Left kidney (tissue), 2 donors: ENCODE measurements around the gene SLC27A4. TPM values are rescaled to one million over a fixed set of nuclear protein-coding genes. Genes with fewer than 3 reads are reported as not detected.

Experiments used
- DNase-seq: peaks from one replicate; pipeline ENCODE4 v3.0.0-alpha.2; 2013
- polyA plus RNA-seq: library from polyadenylated mRNA; unstranded; fragments of 120-200 nt; gene quantifications from one replicate; pipeline ENCODE4 v1.2.1, GENCODE V29; 2013; ENCODE audit not compliant: insufficient read length

Gene SLC27A4
- polyA plus RNA-seq, 1 donor = 16.7 TPM

DNA sequence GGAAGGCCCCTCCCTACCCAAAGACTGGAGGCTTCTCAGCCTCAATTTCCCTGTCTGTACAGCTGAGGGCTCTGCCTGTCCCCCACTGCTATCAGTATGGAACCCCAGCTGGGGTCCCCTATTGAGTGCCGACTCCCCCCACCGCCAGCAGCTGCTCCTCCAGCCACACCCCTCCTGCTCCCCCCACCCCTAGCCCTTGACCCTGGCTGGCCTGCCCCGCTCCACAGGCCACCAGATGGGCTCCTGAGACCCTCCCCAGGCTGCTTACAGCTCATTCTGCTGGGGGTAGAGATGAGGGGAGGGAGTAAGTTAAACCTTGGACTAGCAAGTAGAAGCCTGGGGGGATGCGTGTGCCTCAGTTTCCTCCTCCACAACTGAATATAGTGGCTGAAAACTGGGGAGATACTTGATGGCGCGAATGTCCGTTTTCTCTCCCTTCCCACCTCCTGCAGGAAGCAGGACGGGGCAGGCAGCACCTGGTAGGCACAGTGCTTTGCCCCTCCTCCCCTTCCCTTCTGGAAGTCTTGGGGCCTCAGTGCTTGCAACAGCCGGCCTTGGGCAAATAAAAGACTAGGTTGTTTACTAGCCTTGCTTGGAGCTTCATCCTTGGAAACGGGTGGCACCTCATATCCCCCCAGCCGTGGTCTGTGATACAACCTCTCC lies 50.0 kb downstream of the SLC27A4 start:
- no peak for DNase-seq

DNA sequence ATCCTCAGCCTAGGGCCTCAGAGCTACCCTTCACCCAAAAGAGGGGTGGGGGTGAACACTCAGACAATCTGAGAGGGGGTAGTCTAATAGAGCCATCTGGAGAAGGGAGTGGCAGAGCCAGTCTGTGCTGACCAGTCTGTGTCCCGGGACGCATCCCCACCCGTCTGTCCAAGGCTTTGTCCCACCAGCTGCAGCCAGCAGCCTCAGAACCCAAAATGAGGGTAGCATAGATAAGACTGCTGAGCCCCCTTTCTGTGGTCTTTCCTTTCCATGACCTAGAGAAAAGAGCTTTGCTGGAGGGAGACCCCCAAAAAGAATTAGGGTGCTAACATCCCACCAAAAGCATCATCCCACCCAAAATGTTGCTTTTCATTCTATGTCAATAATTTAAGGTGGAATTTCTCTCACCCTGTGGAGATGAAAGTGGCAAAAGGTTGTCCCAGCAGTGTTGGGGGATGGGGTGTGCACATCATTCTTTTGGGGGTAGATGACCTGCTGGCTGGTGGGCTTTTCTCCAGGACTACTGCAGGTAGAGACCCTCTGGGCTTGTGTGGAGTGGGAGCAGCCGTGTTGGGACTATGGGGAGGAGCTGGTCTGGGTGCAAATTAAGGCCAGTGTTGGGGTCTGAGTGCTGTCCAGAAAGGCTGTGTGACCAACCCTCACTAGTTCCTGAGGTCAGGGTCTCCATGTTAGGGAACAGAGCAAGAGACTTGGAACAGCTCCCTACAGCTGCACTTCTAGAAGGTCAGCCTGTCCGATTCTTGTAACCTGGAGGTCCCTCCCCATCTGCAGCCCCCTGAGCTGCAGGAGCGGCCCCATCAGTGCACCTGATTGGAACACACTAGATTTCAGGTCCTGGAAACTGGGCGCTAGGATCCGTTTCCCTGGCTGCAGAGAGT lies 50.7 kb downstream of the SLC27A4 start:
- no peak for DNase-seq

DNA sequence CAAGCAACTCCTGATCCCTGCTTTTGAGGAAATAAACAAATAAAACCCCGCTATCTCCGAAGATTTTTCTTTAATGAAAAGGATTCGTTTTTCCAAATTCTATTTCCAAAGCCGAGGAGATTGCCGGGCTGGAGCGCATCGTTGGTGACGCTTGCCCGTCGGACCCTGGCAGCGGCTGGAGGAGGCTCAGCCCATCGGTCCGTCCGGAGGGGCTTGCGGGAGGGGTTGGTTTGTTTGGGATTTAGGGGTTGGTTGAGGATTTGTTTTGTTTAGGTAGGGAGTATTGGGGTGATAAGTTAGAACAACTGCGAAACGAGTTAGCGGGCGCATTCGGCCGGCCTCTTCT lies 51.6 kb downstream of the SLC27A4 start:
- no peak for DNase-seq

DNA sequence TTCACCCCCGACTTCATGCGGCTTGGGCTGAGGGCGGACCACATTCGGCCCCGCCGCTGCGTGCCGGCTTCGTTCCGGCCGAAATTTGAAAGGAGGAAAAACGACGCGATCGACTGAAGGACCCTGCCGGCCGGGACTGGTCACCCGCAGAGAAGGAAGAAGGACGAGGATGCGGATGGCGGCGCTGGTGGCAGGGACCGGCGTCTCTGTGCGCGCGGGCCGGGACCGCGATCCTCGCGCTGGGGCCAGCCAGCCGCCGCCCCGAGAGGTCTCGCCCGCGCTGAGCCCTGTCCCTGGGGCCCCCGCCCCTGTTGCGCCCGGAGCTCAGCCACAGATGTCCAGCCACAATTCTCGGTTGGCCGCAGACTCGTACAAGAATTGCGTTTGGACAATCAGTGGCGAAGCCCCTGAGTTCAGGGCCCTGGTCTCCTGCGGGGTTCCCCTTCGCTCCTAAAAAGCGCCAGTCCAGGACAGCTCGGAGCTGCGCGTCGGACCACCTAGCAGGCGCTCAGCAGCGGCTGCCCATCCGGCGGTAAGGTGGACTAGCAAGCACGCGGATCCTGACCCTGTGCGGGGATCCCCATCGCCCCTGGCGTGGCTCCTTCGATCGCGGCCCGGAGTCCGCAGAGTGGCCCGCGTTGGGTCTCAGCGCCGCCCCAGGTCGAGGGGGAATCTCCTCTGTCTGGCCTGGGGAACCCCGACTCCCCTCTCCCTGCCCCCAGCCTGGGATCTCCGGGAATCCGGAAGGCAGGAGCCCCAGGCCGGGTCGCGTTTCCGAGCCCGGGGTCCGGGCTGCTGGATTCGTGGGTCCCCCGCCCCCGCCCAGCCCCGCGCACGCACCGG lies 52.2 kb downstream of the SLC27A4 start:
- DNase-seq = no peak

DNA sequence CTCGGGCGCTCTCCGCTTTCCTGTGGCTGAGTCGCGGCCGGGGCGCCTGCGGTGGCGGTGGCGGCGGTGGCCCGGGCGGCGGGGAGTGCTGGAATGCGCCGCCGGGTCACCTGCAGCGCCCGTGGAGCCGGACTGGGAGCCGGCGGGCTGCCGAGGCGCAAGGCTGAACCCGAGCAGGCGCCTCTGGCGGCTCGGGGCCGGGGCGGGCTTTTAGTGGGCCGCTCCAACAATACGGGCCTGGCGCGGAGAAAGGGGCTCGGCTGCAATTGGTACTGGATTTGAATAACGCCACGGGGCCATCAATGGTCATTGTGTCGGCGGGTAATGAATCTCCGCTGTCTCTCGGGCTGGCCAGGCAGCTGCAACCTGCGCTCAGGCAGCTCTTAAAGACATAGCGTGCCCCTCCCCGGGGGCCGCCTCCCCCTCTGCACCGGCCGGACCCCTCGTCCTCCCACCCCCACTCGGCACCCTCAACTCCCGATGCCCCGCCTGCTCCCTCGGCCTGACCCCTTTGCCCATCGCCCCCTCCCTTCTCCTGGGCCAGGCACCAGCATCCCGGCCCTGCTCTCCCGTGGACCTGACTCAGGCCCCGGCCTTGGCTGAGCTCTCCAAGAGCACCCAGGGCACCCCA lies 52.9 kb downstream of the SLC27A4 start:
- no peak for DNase-seq

DNA sequence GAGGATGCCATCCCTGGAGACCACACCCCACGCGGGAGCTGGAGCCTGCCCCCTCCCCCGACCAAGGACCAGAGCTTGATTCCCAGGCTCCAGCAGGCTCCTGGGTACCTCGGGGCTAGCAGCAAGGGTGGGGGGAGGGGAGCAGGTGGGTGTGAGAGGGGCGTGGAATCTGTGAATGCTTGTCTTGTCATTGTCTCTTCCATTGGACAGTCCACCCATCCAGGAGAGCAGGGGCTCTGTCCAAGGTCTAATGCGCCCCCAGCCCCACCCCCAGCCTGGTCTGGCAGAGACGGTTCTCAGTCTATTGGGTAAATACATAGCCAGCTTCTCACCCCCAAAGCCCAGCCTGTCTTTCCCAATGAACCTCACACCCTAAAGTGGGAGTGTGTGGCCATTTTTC lies 53.6 kb downstream of the SLC27A4 start:
- DNase-seq = no peak

DNA sequence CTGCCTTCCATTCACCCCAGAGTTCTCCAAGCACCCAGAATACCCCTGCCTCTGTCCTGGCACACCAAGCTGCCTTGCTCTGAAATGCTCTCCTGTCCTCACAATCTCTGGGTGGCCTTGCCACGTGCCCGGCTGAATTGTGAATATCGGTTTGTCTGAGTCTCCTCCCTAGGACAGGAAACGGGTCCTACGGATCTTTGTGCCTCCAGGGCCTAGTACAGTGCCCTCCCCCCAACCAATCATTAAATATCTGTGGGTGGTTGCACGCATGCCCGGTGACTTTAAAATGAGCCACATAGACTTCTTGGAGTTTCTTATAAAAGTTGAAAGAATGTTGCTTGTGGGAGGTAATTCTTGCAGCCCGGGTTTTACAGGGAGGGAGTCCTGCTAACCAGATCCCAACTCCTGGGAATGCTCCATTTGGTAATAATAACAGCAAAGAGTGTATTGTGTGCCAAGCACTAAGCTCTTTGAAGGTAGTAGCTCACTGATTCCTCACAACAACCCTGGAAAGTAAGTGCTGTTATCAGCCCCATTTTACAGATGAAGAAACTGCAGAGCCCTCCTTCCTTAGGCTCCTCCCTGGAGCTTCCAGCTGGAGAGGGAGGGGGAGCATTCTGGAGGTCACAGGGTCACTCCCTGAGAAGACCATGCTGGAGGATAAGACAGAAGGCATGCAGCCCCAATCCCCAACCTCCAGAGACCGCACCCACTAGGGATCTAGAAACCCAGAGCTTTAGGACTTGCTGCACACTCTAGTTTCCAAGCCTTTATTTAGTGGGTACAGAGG lies 54.2 kb downstream of the SLC27A4 start:
- no peak for DNase-seq

DNA sequence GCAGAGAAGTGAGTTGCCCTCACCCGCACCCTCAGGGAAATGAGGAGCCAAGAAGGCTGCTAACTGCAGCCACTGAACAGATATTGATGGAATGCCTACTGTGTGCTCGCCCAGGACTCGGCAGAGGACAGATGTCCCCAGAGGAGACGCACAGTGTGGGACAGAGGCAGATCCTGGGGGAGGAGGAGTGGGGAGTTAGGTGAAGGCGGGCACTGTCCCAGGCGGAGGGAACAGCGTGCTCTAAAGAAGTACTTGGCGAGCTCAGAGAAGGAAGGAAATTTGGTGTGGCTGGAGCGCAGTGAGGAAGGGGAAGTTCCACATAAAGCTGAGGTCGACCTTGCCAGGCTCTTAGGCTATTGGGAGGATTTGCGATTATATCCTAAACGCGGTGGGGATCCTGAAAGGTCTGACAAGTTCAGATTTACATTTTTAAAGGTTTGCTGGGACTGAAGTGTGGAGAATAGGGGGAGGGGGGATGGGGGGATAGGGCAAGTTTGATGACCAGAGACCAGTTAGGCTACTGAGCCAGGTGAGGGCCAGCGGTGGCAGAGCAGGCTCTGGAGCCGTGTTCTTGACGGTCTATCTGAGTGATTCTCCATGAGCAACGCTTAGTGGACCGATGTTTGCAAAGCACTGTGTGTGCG lies 56.8 kb downstream of the SLC27A4 start:
- DNase-seq = no peak

DNA sequence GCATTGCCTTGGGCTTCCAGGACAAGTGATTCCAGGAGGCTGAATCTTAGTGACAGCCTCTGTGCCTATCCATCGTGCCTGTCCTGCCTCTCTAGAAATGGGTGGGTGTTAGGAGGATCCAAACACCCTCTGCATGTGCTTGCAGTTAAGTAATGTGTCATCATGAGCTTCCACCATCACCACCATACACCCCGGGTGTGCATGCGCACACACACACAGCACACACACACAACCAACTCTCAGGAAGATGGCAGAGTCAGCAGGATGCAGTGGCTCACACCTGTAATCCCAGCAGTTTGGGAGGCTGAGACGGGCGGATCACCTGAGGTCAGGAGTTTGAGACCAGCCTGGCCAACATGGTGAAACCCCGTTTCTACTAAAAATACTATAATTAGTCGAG lies 57.5 kb downstream of the SLC27A4 start:
- DNase-seq = no peak

DNA sequence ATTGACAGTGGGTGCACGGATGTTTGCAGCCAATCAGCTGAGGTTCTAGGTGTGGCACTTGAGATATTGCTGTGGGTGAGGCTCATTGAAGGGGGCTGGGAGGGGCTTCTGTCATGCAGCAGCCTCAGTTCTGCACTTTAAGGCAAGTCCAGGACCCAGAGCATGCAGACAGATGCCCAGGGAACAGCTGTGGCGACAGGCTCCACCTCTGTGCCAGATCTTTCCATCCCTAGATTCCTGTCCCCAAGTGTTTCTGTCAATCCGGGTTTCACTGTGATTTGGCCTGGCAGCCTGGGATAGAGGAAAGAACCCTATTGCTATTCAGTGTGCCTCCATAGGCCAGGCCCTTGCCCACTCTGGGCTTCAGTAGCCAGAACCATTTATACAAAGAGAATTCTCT lies 59.5 kb downstream of the SLC27A4 start:
- DNase-seq = no peak

DNA sequence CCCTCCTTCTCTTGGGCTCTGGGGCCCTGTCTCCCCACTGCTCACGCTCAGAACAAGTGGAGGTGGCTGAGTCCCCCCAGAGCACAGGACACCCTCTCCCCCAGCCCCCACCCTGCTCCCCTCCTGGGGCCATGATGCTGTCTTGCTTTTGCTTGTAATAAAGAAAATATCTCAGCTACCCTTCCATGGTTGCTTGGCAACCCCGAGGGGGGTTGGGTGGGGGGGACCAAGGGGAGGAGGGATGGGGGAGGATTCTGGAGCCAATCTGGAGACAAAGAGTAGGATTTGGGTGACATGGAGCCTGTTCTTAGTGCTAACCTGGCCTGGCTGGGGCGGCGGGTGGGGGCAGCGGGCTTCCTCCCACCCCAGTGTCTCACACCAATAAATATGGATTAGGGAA lies 64.2 kb downstream of the SLC27A4 start:
- DNase-seq = no peak

DNA sequence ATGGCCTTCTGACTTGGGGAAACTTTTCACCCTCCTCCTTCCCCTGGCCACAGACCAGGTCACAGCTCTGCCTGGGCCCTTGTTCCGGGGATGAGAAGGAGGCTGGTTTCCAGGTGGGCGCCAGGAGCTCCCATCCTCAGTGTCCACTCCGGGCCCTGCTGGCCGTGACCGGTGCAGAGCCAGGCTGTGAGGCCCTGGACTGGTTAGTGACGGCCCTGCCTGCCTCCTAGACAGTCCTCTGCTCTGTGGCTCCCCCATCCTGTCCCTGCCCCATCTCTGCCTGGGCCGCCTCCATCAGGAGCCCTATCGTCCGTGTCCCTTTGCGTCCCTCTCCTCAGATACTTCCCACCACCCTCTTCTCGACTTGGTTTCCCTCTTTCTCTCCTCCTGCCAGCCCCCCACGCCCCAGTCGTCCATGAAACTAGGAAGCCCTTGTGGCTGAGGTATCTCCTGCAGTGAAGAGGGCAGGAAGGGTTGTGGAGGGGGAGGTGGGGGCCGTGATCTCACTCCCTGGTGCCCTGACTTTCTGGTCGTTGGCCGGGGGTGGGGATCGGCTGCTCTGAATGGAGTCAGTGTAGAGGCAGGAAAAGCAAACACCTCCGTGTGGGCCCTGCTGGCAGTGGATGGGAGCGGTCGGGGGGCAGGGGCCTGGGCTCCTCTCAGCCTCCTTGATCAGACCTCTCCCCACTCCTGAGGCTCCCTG lies 64.9 kb downstream of the SLC27A4 start:
- DNase-seq = no peak

DNA sequence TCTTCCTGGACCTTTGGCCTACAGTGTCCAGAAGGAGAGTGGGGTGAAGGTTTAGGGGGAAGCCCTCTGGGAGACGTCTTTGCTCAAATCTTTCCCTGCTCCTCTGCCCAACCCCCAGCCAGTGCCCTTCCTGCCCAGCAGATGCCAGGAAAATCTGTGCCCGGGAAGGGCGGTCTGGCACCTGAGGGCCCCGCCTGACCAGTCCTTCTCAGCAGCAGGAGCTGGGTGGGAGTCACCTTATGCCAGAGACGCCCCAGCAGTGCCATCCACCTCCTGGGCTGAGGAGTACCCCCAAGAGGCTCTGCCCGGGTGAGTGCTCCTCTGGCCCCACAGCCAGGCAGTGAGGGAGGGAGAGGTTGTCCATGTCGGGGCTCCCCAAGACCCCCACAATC lies 65.4 kb downstream of the SLC27A4 start:
- DNase-seq = no peak

DNA sequence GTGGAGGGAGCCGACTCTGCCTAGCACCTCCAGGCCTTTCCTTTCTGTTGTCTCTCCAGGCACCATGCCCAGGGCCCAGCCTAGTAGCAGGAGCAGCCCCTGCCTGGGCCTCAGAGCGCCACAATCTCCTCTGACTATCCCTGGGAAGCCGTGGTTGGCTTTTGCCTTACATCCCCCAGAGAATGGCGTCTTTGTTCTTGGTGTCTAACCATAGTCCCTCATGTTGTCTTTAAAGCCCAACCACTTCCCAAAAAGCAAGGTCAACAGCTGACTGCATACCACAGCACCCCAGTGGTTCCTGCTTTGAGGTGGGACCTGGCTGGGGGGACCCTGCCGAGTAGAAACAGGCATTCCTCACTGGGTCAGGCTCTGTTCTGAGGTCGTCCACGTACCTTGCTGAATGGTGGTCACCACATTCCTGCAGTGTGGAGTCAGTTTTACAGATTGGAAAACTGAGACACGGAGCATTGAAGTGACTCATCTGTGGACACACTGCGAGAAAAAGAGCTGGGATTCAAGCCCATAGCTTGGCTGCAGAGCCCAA lies 66.6 kb downstream of the SLC27A4 start:
- DNase-seq = no peak

DNA sequence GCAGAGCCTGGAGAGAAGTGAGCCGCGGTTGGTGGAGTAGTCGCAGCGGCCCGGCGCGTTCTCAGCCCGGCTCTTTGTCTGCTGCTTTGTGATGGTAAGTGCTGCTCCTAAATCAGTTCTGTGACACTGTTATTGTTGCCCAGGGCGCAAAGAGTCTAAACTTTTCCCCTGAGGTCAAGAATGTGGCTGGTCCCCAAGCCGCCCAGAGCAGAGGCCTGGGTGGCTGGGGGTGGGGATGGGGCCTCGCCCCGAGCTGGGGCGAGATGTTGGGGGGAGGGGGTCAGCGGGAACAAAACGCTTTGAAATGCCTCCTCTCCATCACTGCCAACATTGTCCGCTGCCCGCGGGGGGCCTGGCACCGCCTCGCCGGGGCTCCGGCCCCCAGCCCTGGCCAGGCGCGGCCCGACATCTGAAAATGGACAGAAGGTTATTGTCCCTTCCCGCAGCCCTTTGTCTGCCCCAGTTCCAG lies 68.7 kb downstream of the SLC27A4 start:
- no peak for DNase-seq

DNA sequence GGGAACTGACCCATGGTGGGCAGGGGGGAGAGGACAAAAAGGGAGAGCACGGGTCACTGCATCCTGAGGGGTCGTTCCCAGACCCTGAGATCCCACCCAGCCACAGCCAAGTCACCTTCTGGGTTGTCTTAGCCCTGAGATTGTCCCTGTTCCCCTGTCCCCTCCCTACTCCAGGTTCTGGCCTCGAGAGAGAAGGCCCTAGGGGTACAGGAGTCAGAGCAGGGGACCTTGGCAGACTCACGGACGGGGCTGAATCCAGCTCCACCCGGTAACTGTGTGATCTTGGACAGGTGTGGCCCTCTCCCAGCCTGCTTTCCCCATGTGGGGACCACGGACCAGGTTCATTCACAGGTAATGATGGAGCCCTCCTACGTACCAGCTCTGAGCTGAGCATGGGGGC lies 69.1 kb downstream of the SLC27A4 start:
- DNase-seq = no peak

DNA sequence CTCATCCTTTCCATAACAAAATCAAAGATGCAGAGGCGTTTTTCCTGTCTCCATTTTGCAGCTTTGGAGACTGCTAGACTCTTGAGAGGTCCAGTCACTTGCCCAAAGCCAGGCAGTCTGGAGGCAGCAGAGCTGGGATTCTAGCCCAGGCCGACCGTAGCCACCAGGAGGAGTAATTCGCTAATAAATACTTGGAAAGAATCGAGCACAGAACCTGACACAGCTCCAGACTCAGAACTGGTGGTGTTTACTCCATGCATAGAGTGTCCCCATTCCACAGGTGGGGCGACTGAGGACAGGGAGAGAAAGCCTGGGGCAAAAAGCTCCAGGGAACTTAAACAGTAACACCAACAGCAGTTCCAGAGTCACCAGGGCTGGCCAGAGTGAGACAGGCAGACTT lies 69.7 kb downstream of the SLC27A4 start:
- DNase-seq = no peak
